Tibial nerve (tissue), 4 donors: ENCODE measurements around the gene RHNO1. TPM values are rescaled to one million over a fixed set of nuclear protein-coding genes. Genes with fewer than 3 reads are reported as not detected.

Experiments used
- DNase-seq, 2 donors: peaks; one replicate each; pipeline ENCODE4 v3.0.0-alpha.2; 2019; ENCODE audit warnings: low spot score in 2 of 2
- H3K27ac ChIP-seq, 4 donors: fragments of 200-600 bp; sonication (generic) in 3 of 4; one replicate each; pipeline ENCODE4 v1.5.1; 2017 to 2019; ENCODE audit warnings: mild to moderate bottlenecking in 1 of 4
- H3K27me3 ChIP-seq, 2 donors: fragments of 200-600 bp; sonication (generic) in 1 of 2; one replicate each; pipeline versions ENCODE4 v1.5.1 to v1.6.0; 2017 to 2019
- H3K36me3 ChIP-seq, 3 donors: fragments of 200-600 bp; sonication (generic); one replicate each; pipeline ENCODE4 v1.5.1; 2018 to 2019
- H3K4me1 ChIP-seq, 4 donors: fragments of 200-600 bp; sonication (generic) in 3 of 4; one replicate each; pipeline ENCODE4 v1.5.1; 2017 to 2019
- H3K4me3 ChIP-seq, 4 donors: fragments of 200-600 bp; sonication (generic) in 3 of 4; one replicate each; pipeline ENCODE4 v1.5.1; 2017 to 2019; ENCODE audit warnings: mild to moderate bottlenecking in 1 of 4, moderate library complexity in 1 of 4
- H3K9me3 ChIP-seq, 4 donors: fragments of 200-600 bp; sonication (generic) in 3 of 4; one replicate each; pipeline ENCODE4 v1.5.1; 2017 to 2019
- CTCF ChIP-seq, 5 experiments: fragments of 200-600 bp in 3 of 5; fragments of 450-650 bp in 2 of 5; sonication (generic) in 3 of 5; IDR thresholded peaks; one replicate each; pipeline ENCODE4 v1.5.1; 2016 to 2019; ENCODE audit warnings: antibody characterized with exemption in 5 of 5, mild to moderate bottlenecking in 3 of 5, moderate library complexity in 2 of 5
- EP300 ChIP-seq, 2 donors: sonication (generic); formaldehyde crosslinking; IDR thresholded peaks; one replicate each; pipeline ENCODE4 v1.6.1; 2017; ENCODE audit warnings: antibody characterized with exemption in 2 of 2, mild to moderate bottlenecking in 1 of 2
- POLR2A ChIP-seq, 2 donors: fragments of 450-650 bp; IDR thresholded peaks; one replicate each; pipeline ENCODE4 v1.6.1; 2017; ENCODE audit warnings: antibody characterized with exemption in 2 of 2, mild to moderate bottlenecking in 2 of 2, moderate library complexity in 2 of 2
- WGBS, 2 donors: methylation state at CpG; one replicate each; pipeline ENCODE4 v1.1.5; 2018; 5-methylcytosine and 5-hydroxymethylcytosine counted together
- total RNA-seq, 4 donors: library from RNA; depleted of rRNA; stranded (reverse); fragments of >200 nt; gene quantifications; one replicate each; pipeline ENCODE4 v1.1.0, GENCODE V29; 2016

RHNO1 gene
- total RNA-seq, 4 donors from 2014 or later: 5.4 to 13.8 (median 7.4) TPM

- DNase-seq: peak; percentile 69 to 82
- 11 to 16% methylated on average over 11 of the region's 11 CpGs for WGBS, 2 donors
- no peak overlapping the region for H3K4me3 ChIP-seq
These were observed 23.4 kb upstream of the RHNO1 start for GRCh38 chr12:2853626-2854025.

GRCh38 chr12:2854669-2855453 lies 22.2 kb upstream of the RHNO1 start:
- DNase-seq: no peak
- Histone ChIP-seq H3K27ac (no peak overlapping the region), H3K9me3 (no peaks in the 10 kb centered on the region), H3K27me3 (no peaks in the 10 kb centered on the region), H3K4me3 (no peak overlapping the region), H3K36me3 (peaks cover 0 to 8% (median 0%) of the 10 kb centered on the region in 3 donors), H3K4me1 (peaks cover 0 to 19% (median 0%) of the 10 kb centered on the region in 4 donors)
- 83 to 89% methylated on average over 22 to 25 of the region's 25 CpGs for WGBS, 2 donors
- TF ChIP-seq POLR2A (IDR thresholded peaks at IDR 0.05) (no peak), CTCF (IDR thresholded peaks at IDR 0.05) (no peak), EP300 (IDR thresholded peaks at IDR 0.05) (no peak)

More at GRCh38 chr12:2853626-2854025, 23.4 kb upstream of the RHNO1 start:
- Histone ChIP-seq H3K27ac (peak overlapping the region in 1 of 4 donors; percentile 57), H3K9me3 (no peaks in the 10 kb centered on the region), H3K4me1 (peaks cover 0 to 29% (median 3%) of the 10 kb centered on the region in 4 donors), H3K27me3 (no peaks in the 10 kb centered on the region), H3K36me3 (peaks cover 0 to 5% (median 0%) of the 10 kb centered on the region in 3 donors)
- TF ChIP-seq EP300 (IDR thresholded peaks at IDR 0.05) (no peak), CTCF (IDR thresholded peaks at IDR 0.05) (peak; percentile 68 to 85 (median 80)), POLR2A (IDR thresholded peaks at IDR 0.05) (no peak)

- H3K4me3 ChIP-seq: no peak overlapping the region
- H3K36me3 ChIP-seq: peaks cover 0 to 8% (median 0%) of the 10 kb centered on the region in 3 donors
- H3K27ac ChIP-seq: no peak overlapping the region
- no peaks in the 10 kb centered on the region for H3K27me3 ChIP-seq
- TF ChIP-seq CTCF (IDR thresholded peaks at IDR 0.05) (no peak), EP300 (IDR thresholded peaks at IDR 0.05) (no peak), POLR2A (IDR thresholded peaks at IDR 0.05) (no peak)
- WGBS, 2 donors: 86 to 95% methylated on average over 7 of the region's 7 CpGs
- DNase-seq: no peak
- H3K4me1 ChIP-seq: peaks cover 0 to 14% (median 0%) of the 10 kb centered on the region in 4 donors
- H3K9me3 ChIP-seq: no peaks in the 10 kb centered on the region
These were observed 21.5 kb upstream of the RHNO1 start for GRCh38 chr12:2855546-2855945.

- TF ChIP-seq POLR2A (IDR thresholded peaks at IDR 0.05): no peak
- TF ChIP-seq EP300 (IDR thresholded peaks at IDR 0.05): no peak
- no peak for TF ChIP-seq CTCF (IDR thresholded peaks at IDR 0.05)
- Histone ChIP-seq H3K36me3 (peaks cover 0 to 8% (median 0%) of the 10 kb centered on the region in 3 donors), H3K27ac (no peak overlapping the region), H3K27me3 (no peaks in the 10 kb centered on the region), H3K4me3 (no peak overlapping the region), H3K9me3 (no peaks in the 10 kb centered on the region), H3K4me1 (peaks cover 0 to 14% (median 0%) of the 10 kb centered on the region in 4 donors)
- 83 to 84% methylated on average over 3 of the region's 3 CpGs for WGBS, 2 donors
- DNase-seq: no peak
These were observed 21.0 kb upstream of the RHNO1 start for GRCh38 chr12:2856051-2856450.

- peaks cover 0 to 14% (median 0%) of the 10 kb centered on the region in 4 donors for H3K4me1 ChIP-seq
- no peak for DNase-seq
- H3K27ac ChIP-seq: no peak within 1 kb of the TSS
- peaks cover 0 to 8% (median 0%) of the 10 kb centered on the region in 3 donors for H3K36me3 ChIP-seq
- H3K4me3 ChIP-seq: no peak within 1 kb of the TSS
- TF ChIP-seq POLR2A (IDR thresholded peaks at IDR 0.05) (no peak), CTCF (IDR thresholded peaks at IDR 0.05) (no peak), EP300 (IDR thresholded peaks at IDR 0.05) (no peak)
- WGBS, 2 donors: 72 to 79% methylated on average over 3 of the region's 3 CpGs
- no peaks in the 10 kb centered on the region for H3K9me3 ChIP-seq
- no peaks in the 10 kb centered on the region for H3K27me3 ChIP-seq
These were observed 20.0 kb upstream of the RHNO1 start, which contains the start of gene TEX52 for GRCh38 chr12:2857021-2857431. TEX52 (minus strand) TSS chr12:2857039; CDS start chr12:2857026, 13 bp downstream.
